Measurements from ENCODE around the gene ADAM10. TPM values are rescaled to one million over a fixed set of nuclear protein-coding genes. Genes with fewer than 3 reads are reported as not detected.

Gene ADAM10
- total and polyA plus RNA-seq, 2 donors (not counting 1 experiment from before 2014, with no cell fraction given) = 18.8 to 138 TPM

GRCh38 chr15:58788056-58788710 is 38.7 kb upstream of the ADAM10 start:
- no peak overlapping the region for H2AFZ ChIP-seq (ENCODE audit: insufficient read depth, low read depth, low read length, poor library complexity, severe bottlenecking)
- H3K4me1 Mint-ChIP-seq = no peaks in the 10 kb centered on the region
- H3K4me2 ChIP-seq (replicated peaks; ENCODE audit: low read depth, low read length, poor library complexity, severe bottlenecking) = no peak overlapping the region
- no peaks in the 10 kb centered on the region for H3K27me3 ChIP-seq (replicated peaks in 1 of 4; ENCODE audit: control extremely low read depth in 1 of 4, control insufficient read depth in 3 of 4, insufficient read depth in 4 of 4, low read length in 3 of 4)
- H3K79me2 ChIP-seq (ENCODE audit: control insufficient read depth, insufficient read depth, low read length) = peaks cover 26% of the 10 kb centered on the region
- no peaks in the 10 kb centered on the region for H3K27me3 Mint-ChIP-seq
- intact Hi-C loops (cut with micrococcal nuclease) = no loop called here
- no peak overlapping the region for H3K4me3 Mint-ChIP-seq
- H3K9me3 Mint-ChIP-seq (ENCODE audit: insufficient read depth) = no peaks in the 10 kb centered on the region
- ChIA-PET POLR2A (no interaction called here), CTCF (interaction anchor here (0.6 kb wide), 1 partner anchor 26 kb away, joined by 3 read pairs; no protein-coding TSS in a partner anchor)
- ATAC-seq (ENCODE audit: low read depth) (no peak), DNase-seq (no peak)
- no peaks in the 10 kb centered on the region for H3K4me1 ChIP-seq (ENCODE audit: control insufficient read depth in 2 of 2, insufficient read depth in 2 of 2, low read length in 2 of 2)
- H4K20me1 ChIP-seq (ENCODE audit: control insufficient read depth, insufficient read depth, low read length, poor library complexity, severe bottlenecking) = no peaks in the 10 kb centered on the region
- TF ChIP-seq EZH2 (IDR thresholded peaks at IDR 0.05; ENCODE audit: borderline replicate concordance, insufficient read depth, low read depth, low read length, poor library complexity, severe bottlenecking) = no peak
- no peak for TF ChIP-seq CTCF (IDR thresholded peaks at IDR 0.05)
- H3K36me3 ChIP-seq (replicated peaks in 1 of 2; ENCODE audit: control extremely low read depth in 1 of 2, control insufficient read depth in 1 of 2, extremely low read depth in 1 of 2, insufficient read depth in 2 of 2, low read length in 1 of 2) = peaks cover 0 to 4% of the 10 kb centered on the region in 2 experiments
- no CpG with 5 or more reads among the region's 3 CpGs for WGBS (ENCODE audit: insufficient coverage)
- H3K27ac ChIP-seq (ENCODE audit: low read length in 2 of 2) = no peak overlapping the region
- H3K9me3 ChIP-seq (ENCODE audit: control extremely low read depth in 1 of 3, control insufficient read depth in 2 of 3, insufficient read depth in 1 of 3, low read length in 2 of 3) = no peaks in the 10 kb centered on the region
- H3K4me3 ChIP-seq (ENCODE audit: control extremely low read depth in 1 of 5, extremely low read depth in 1 of 5, insufficient read depth in 1 of 5, low read depth in 2 of 5, low read length in 4 of 5) = no peak overlapping the region
- H3K27ac Mint-ChIP-seq = no peak overlapping the region
- H3K9ac ChIP-seq (ENCODE audit: low read length) = no peak overlapping the region

GRCh38 chr15:58785355-58785754 is 35.8 kb upstream of the ADAM10 start:
- Mint-ChIP-seq H3K27me3 (no peaks in the 10 kb centered on the region), H3K9me3 (ENCODE audit: insufficient read depth) (no peaks in the 10 kb centered on the region), H3K27ac (no peak overlapping the region), H3K4me3 (no peak overlapping the region), H3K4me1 (peaks cover 2% of the 10 kb centered on the region)
- Histone ChIP-seq H3K9me3 (ENCODE audit: control extremely low read depth in 1 of 3, control insufficient read depth in 2 of 3, insufficient read depth in 1 of 3, low read length in 2 of 3) (no peaks in the 10 kb centered on the region), H3K36me3 (replicated peaks in 1 of 2; ENCODE audit: control extremely low read depth in 1 of 2, control insufficient read depth in 1 of 2, extremely low read depth in 1 of 2, insufficient read depth in 2 of 2, low read length in 1 of 2) (no peaks in the 10 kb centered on the region), H3K9ac (ENCODE audit: low read length) (no peak overlapping the region), H2AFZ (ENCODE audit: insufficient read depth, low read depth, low read length, poor library complexity, severe bottlenecking) (no peak overlapping the region), H3K27me3 (replicated peaks in 1 of 4; ENCODE audit: control extremely low read depth in 1 of 4, control insufficient read depth in 3 of 4, insufficient read depth in 4 of 4, low read length in 3 of 4) (no peaks in the 10 kb centered on the region), H3K4me1 (ENCODE audit: control insufficient read depth in 2 of 2, insufficient read depth in 2 of 2, low read length in 2 of 2) (no peaks in the 10 kb centered on the region), H4K20me1 (ENCODE audit: control insufficient read depth, insufficient read depth, low read length, poor library complexity, severe bottlenecking) (no peaks in the 10 kb centered on the region), H3K27ac (ENCODE audit: low read length in 2 of 2) (no peak overlapping the region), H3K4me3 (ENCODE audit: control extremely low read depth in 1 of 5, extremely low read depth in 1 of 5, insufficient read depth in 1 of 5, low read depth in 2 of 5, low read length in 4 of 5) (no peak overlapping the region), H3K79me2 (ENCODE audit: control insufficient read depth, insufficient read depth, low read length) (peaks cover 24% of the 10 kb centered on the region), H3K4me2 (replicated peaks; ENCODE audit: low read depth, low read length, poor library complexity, severe bottlenecking) (no peak overlapping the region)
- TF ChIP-seq EZH2 (IDR thresholded peaks at IDR 0.05; ENCODE audit: borderline replicate concordance, insufficient read depth, low read depth, low read length, poor library complexity, severe bottlenecking) (no peak), CTCF (IDR thresholded peaks at IDR 0.05) (no peak)
- ChIA-PET CTCF (no interaction called here), POLR2A (interaction anchor here (0.6 kb wide), 1 partner anchor 130 kb away, joined by 3 read pairs; no protein-coding TSS in a partner anchor)
- no peak for ATAC-seq (ENCODE audit: low read depth)
- 97% methylated on average over 6 of the region's 6 CpGs for WGBS (ENCODE audit: insufficient coverage)
- no peak for DNase-seq
- intact Hi-C loops (cut with micrococcal nuclease) = no loop called here
